Measurements from ENCODE around the gene FTO.

FTO gene

GRCh38 chr16:53900667-53901066, 196.7 kb downstream of the FTO start:
- DNase-seq (ENCODE audit: low spot score) = no peak

GRCh38 chr16:53901408-53901807, 197.5 kb downstream of the FTO start:
- no peak for DNase-seq (ENCODE audit: low spot score)

- DNase-seq (ENCODE audit: low spot score) = no peak
Measured at GRCh38 chr16:53904533-53904932, 200.6 kb downstream of the FTO start.

- DNase-seq (ENCODE audit: low spot score) = no peak
Measured at GRCh38 chr16:53905028-53905427, 201.1 kb downstream of the FTO start.

- DNase-seq (ENCODE audit: low spot score) = peak; percentile 16
Measured at GRCh38 chr16:53908731-53909130, 204.8 kb downstream of the FTO start.

- DNase-seq (ENCODE audit: low spot score) = no peak
Measured at GRCh38 chr16:53910990-53911389, 207.0 kb downstream of the FTO start.

GRCh38 chr16:53911513-53911912, 207.6 kb downstream of the FTO start:
- no peak for DNase-seq (ENCODE audit: low spot score)

- no peak for DNase-seq (ENCODE audit: low spot score)
Measured at GRCh38 chr16:53912155-53912554, 208.2 kb downstream of the FTO start.

GRCh38 chr16:53913099-53913870, 209.3 kb downstream of the FTO start:
- DNase-seq (ENCODE audit: low spot score) = peak; percentile 45

GRCh38 chr16:53913920-53914319, 210.0 kb downstream of the FTO start:
- DNase-seq (ENCODE audit: low spot score) = no peak

- DNase-seq (ENCODE audit: low spot score) = no peak
Measured at GRCh38 chr16:53914736-53915135, 210.8 kb downstream of the FTO start.

- no peak for DNase-seq (ENCODE audit: low spot score)
Measured at GRCh38 chr16:53915452-53916160, 211.7 kb downstream of the FTO start.

- no peak for DNase-seq (ENCODE audit: low spot score)
Measured at GRCh38 chr16:53920988-53921387, 217.0 kb downstream of the FTO start.

GRCh38 chr16:53922067-53922806, 218.3 kb downstream of the FTO start:
- peak; percentile 7 for DNase-seq (ENCODE audit: low spot score)

- DNase-seq (ENCODE audit: low spot score) = no peak
Measured at GRCh38 chr16:53922807-53923571, 219.0 kb downstream of the FTO start.

- no peak for DNase-seq (ENCODE audit: low spot score)
Measured at GRCh38 chr16:53924331-53925106, 220.6 kb downstream of the FTO start.

- DNase-seq (ENCODE audit: low spot score) = no peak
Measured at GRCh38 chr16:53925107-53925410, 221.1 kb downstream of the FTO start.

- no peak for DNase-seq (ENCODE audit: low spot score)
Measured at GRCh38 chr16:53925526-53925925, 221.6 kb downstream of the FTO start.

- no peak for DNase-seq (ENCODE audit: low spot score)
Measured at GRCh38 chr16:53926209-53926608, 222.3 kb downstream of the FTO start.

GRCh38 chr16:53932975-53933374, 229.0 kb downstream of the FTO start:
- no peak for DNase-seq (ENCODE audit: low spot score)

- DNase-seq (ENCODE audit: low spot score) = no peak
Measured at GRCh38 chr16:53933407-53933806, 229.5 kb downstream of the FTO start.

GRCh38 chr16:53936052-53936451, 232.1 kb downstream of the FTO start:
- no peak for DNase-seq (ENCODE audit: low spot score)
